ENCODE measurements around the gene ZNF331.

The ZNF331 gene

DNA sequence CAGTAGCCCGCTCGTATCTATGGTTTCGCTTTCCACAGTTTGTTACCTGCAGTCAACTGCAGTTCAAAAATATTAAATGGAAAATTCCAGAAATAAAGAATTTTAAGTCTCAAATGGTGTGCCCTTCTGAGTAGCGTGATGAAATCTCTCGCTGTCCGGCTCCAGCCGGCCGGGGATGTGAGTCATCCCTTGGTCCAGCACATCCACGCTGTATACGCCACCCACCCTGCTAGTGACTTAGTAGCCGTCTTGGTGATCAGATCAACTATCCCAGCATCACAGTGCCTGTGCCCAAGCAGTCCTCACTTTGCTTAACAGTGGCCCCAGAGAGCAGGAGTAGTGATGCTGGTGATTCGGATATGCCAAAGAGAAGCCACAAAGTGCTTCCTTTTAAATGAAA lies 40.0 kb downstream of the ZNF331 start:
- no peak for FAIRE-seq

DNA sequence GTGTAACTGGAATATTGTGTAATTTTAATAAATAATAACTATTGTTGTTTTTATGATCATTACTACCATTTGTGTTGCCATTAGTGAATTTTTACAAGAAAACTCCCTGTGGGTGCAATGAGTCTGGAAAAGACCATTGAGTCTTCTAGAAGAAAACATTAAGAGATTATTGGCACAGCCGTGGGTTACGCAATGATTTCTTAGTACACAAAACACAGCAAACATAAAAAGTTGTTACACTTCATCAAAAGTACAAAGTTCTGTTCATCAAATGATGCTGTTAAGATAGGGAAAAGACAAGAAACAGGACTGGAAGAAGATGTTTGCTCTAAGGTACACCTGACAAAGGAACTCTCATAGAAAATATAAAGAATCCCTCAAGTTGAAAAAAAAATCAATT lies 41.6 kb downstream of the ZNF331 start:
- FAIRE-seq: no peak

GRCh38 chr19:53580871-53581835 lies 43.2 kb downstream of the ZNF331 start:
- FAIRE-seq: no peak

GRCh38 chr19:53581871-53582279 lies 43.9 kb downstream of the ZNF331 start:
- no peak for FAIRE-seq

GRCh38 chr19:53583181-53583580 lies 45.2 kb downstream of the ZNF331 start:
- FAIRE-seq: no peak

DNA sequence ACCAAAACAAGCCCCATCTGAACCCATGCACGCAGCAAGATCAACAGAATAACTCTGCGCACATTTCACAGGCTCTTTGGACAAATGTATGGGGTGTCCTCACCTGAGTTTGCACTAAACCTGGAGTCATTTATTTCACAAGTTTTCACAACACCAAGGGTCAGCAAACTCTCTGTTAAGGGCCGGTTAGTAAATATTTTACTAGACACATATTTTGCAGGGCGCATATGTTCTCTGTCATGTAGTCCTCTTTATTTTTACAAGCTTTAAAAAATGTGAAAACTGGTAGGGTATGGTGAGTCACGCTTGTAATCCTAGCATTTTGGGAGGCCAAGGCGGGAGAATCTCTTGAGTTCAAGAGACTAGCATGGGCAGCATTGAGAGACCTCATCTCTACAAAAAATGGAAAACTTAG lies 48.3 kb downstream of the ZNF331 start:
- no peak for FAIRE-seq

- FAIRE-seq: no peak
Observed at GRCh38 chr19:53594811-53595509, 57.0 kb downstream of the ZNF331 start.

- no peak for FAIRE-seq
Observed at GRCh38 chr19:53595510-53595867, 57.5 kb downstream of the ZNF331 start.

GRCh38 chr19:53596056-53596455 lies 58.1 kb downstream of the ZNF331 start:
- no peak for FAIRE-seq

GRCh38 chr19:53597023-53597422 lies 59.1 kb downstream of the ZNF331 start:
- FAIRE-seq: no peak

GRCh38 chr19:53598361-53598760 lies 60.4 kb downstream of the ZNF331 start:
- no peak for FAIRE-seq

DNA sequence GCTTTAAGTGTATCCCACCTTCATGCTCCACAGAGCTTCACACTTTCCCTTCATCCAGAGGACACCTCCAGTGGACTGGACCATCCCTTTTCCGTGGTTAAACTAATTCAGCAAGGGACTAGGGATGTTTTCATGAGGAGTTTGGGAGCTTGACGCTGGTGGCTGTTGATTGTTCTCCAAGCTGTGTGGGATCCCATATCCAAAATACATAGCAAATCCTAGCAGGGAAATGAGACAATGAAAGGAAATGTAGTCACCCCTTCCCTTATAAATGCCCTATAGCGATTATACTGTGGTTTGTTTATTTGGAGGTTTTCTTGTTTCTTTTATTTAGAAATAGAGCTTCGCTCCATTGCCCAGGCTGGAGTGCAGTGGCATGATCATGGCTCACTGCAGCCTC lies 62.3 kb downstream of the ZNF331 start:
- FAIRE-seq: no peak

- no peak for FAIRE-seq
Observed at GRCh38 chr19:53606031-53606430, 68.1 kb downstream of the ZNF331 start.

DNA sequence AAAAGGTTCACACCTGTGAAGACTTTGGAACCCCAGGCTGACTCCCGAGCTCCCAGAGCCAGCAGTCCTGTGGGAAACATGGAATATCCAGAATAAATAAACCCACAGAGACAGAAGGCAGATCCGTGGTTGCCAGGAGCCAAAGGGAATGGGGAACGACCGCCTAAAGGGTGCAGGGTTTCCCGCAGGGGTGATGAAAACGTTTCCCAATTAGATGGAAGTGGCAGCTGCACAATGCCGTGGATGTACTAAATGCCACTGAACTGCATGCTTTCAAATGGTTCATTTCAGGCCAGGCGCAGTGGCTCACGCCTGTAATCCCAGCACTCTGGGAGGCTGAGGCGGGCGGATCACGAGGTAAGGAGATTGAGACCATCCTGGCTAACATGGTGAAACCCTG lies 70.4 kb downstream of the ZNF331 start:
- FAIRE-seq: no peak

GRCh38 chr19:53612762-53613526 lies 75.0 kb downstream of the ZNF331 start:
- FAIRE-seq: no peak

GRCh38 chr19:53621885-53622740 lies 84.2 kb downstream of the ZNF331 start:
- no peak for FAIRE-seq

GRCh38 chr19:53624771-53625545 lies 87.0 kb downstream of the ZNF331 start:
- FAIRE-seq: no peak

- FAIRE-seq: no peak
Observed at GRCh38 chr19:53626486-53626885, 88.5 kb downstream of the ZNF331 start.

- FAIRE-seq: no peak
Observed at GRCh38 chr19:53626976-53627375, 89.0 kb downstream of the ZNF331 start.

All from islet of Langerhans (tissue), 1 donor.